Activated T-cell treated with anti-CD3 and anti-CD28 coated beads, Interleukin-2, amount 50 U/mL, for 4 hours (primary cell): ENCODE data around the gene ADGRD2. TPM values are rescaled to one million over a fixed set of nuclear protein-coding genes. Genes with fewer than 3 reads are reported as not detected.

Experiments
- ATAC-seq, 2 donors: fragments of 200-7000 bp; cut with Tn5 transposase; one replicate each; pipeline ENCODE4 v1.10.0; 2021
- DNase-seq: peaks from one replicate; pipeline ENCODE4 v3.0.0-alpha.2; 2020
- H3K27me3 Mint-ChIP-seq: one replicate; pipeline ENCODE4 v1.8.0; 2021; ENCODE audit warnings: low read depth, mixed read lengths
- H3K36me3 Mint-ChIP-seq: one replicate; pipeline ENCODE4 v1.8.0; 2022; ENCODE audit warnings: mixed read lengths; ENCODE audit not compliant: insufficient read depth
- H3K4me1 Mint-ChIP-seq: one replicate; pipeline ENCODE4 v1.8.0; 2021; ENCODE audit warnings: low read depth, mixed read lengths
- H3K4me3 Mint-ChIP-seq: one replicate; pipeline ENCODE4 v1.8.0; 2021; ENCODE audit warnings: mild to moderate bottlenecking, moderate library complexity, mixed read lengths
- H3K9me3 Mint-ChIP-seq: one replicate; pipeline ENCODE4 v1.8.0; 2021; ENCODE audit warnings: mixed read lengths
- total RNA-seq, 3 donors: library from RNA; stranded (reverse); gene quantifications; one replicate each; pipeline ENCODE4 v1.2.1, GENCODE V29; 2021

The ADGRD2 gene
- total RNA-seq, 3 donors from 2014 or later: not detected

- DNase-seq: no peak
- Mint-ChIP-seq H3K4me1 (no peaks in the 10 kb centered on the region), H3K4me3 (no peak overlapping the region), H3K27me3 (peaks cover 43% of the 10 kb centered on the region), H3K36me3 (no peaks in the 10 kb centered on the region), H3K9me3 (no peaks in the 10 kb centered on the region)
- ATAC-seq: no peak
Measured at GRCh38 chr9:124444166-124444565, 6.1 kb upstream of the ADGRD2 start.

- H3K4me3 Mint-ChIP-seq: no peak overlapping the region
- no peaks in the 10 kb centered on the region for H3K9me3 Mint-ChIP-seq
- DNase-seq (no peak), ATAC-seq (no peak)
- peaks cover 49% of the 10 kb centered on the region for H3K27me3 Mint-ChIP-seq
- no peaks in the 10 kb centered on the region for H3K36me3 Mint-ChIP-seq
- H3K4me1 Mint-ChIP-seq: peaks cover 1% of the 10 kb centered on the region
Measured at GRCh38 chr9:124447297-124447661, 3.0 kb upstream of the ADGRD2 start.

GRCh38 chr9:124448019-124448418 lies 2.2 kb upstream of the ADGRD2 start:
- Mint-ChIP-seq H3K9me3 (no peaks in the 10 kb centered on the region), H3K27me3 (peaks cover 53% of the 10 kb centered on the region), H3K36me3 (no peaks in the 10 kb centered on the region), H3K4me3 (no peak overlapping the region), H3K4me1 (peaks cover 1% of the 10 kb centered on the region)
- DNase-seq: no peak
- ATAC-seq: no peak

GRCh38 chr9:124449381-124450151 lies 685 bp upstream of the ADGRD2 start:
- ATAC-seq (no peak), DNase-seq (no peak)
- H3K4me3 Mint-ChIP-seq: no peak overlapping the region
- H3K36me3 Mint-ChIP-seq: no peaks in the 10 kb centered on the region
- H3K9me3 Mint-ChIP-seq: no peaks in the 10 kb centered on the region
- peaks cover 45% of the 10 kb centered on the region for H3K27me3 Mint-ChIP-seq
- H3K4me1 Mint-ChIP-seq: peaks cover 1% of the 10 kb centered on the region

GRCh38 chr9:124450931-124451661 lies 845 bp downstream of the ADGRD2 start:
- H3K27me3 Mint-ChIP-seq: peaks cover 41% of the 10 kb centered on the region
- no peak for DNase-seq
- no peak for ATAC-seq
- H3K36me3 Mint-ChIP-seq: no peaks in the 10 kb centered on the region
- H3K4me3 Mint-ChIP-seq: no peak overlapping the region
- no peaks in the 10 kb centered on the region for H3K9me3 Mint-ChIP-seq
- H3K4me1 Mint-ChIP-seq: peaks cover 1% of the 10 kb centered on the region

GRCh38 chr9:124452326-124452725 lies 2.1 kb downstream of the ADGRD2 start:
- ATAC-seq (no peak), DNase-seq (no peak)
- peaks cover 1% of the 10 kb centered on the region for H3K4me1 Mint-ChIP-seq

GRCh38 chr9:124452841-124453585 lies 2.8 kb downstream of the ADGRD2 start:
- H3K36me3 Mint-ChIP-seq: no peaks in the 10 kb centered on the region
- no peak for DNase-seq
- no peak overlapping the region for H3K4me3 Mint-ChIP-seq

More at GRCh38 chr9:124452326-124452725, 2.1 kb downstream of the ADGRD2 start:
- no peaks in the 10 kb centered on the region for H3K9me3 Mint-ChIP-seq
- H3K27me3 Mint-ChIP-seq: peaks cover 38% of the 10 kb centered on the region
- no peaks in the 10 kb centered on the region for H3K36me3 Mint-ChIP-seq
- no peak overlapping the region for H3K4me3 Mint-ChIP-seq

GRCh38 chr9:124453586-124454191 lies 3.4 kb downstream of the ADGRD2 start:
- no peaks in the 10 kb centered on the region for H3K36me3 Mint-ChIP-seq
- H3K4me1 Mint-ChIP-seq: peaks cover 1% of the 10 kb centered on the region
- H3K27me3 Mint-ChIP-seq: peaks cover 35% of the 10 kb centered on the region
- ATAC-seq (no peak), DNase-seq (no peak)
- H3K9me3 Mint-ChIP-seq: no peaks in the 10 kb centered on the region
- H3K4me3 Mint-ChIP-seq: no peak overlapping the region

More at GRCh38 chr9:124452841-124453585, 2.8 kb downstream of the ADGRD2 start:
- Mint-ChIP-seq H3K27me3 (peaks cover 41% of the 10 kb centered on the region), H3K9me3 (no peaks in the 10 kb centered on the region), H3K4me1 (peaks cover 1% of the 10 kb centered on the region)
- no peak for ATAC-seq

- Mint-ChIP-seq H3K27me3 (peaks cover 34% of the 10 kb centered on the region), H3K4me3 (no peak overlapping the region), H3K9me3 (no peaks in the 10 kb centered on the region), H3K36me3 (no peaks in the 10 kb centered on the region), H3K4me1 (peaks cover 1% of the 10 kb centered on the region)
- DNase-seq (no peak), ATAC-seq (no peak)
Measured at GRCh38 chr9:124454296-124454695, 4.0 kb downstream of the ADGRD2 start.

- Mint-ChIP-seq H3K36me3 (no peaks in the 10 kb centered on the region), H3K27me3 (peaks cover 28% of the 10 kb centered on the region), H3K4me3 (no peak overlapping the region), H3K9me3 (no peaks in the 10 kb centered on the region), H3K4me1 (peaks cover 1% of the 10 kb centered on the region)
- DNase-seq: no peak
- ATAC-seq: no peak
Measured at GRCh38 chr9:124454791-124455443, 4.7 kb downstream of the ADGRD2 start.

- peaks cover 20% of the 10 kb centered on the region for H3K27me3 Mint-ChIP-seq
- H3K9me3 Mint-ChIP-seq: peaks cover 5% of the 10 kb centered on the region
- ATAC-seq: no peak
- DNase-seq: no peak
- H3K36me3 Mint-ChIP-seq: no peaks in the 10 kb centered on the region
- H3K4me3 Mint-ChIP-seq: no peak overlapping the region
- H3K4me1 Mint-ChIP-seq: peaks cover 1% of the 10 kb centered on the region
Measured at GRCh38 chr9:124455820-124456219, 5.6 kb downstream of the ADGRD2 start.

- peaks cover 13% of the 10 kb centered on the region for H3K27me3 Mint-ChIP-seq
- H3K4me1 Mint-ChIP-seq: no peaks in the 10 kb centered on the region
- peaks cover 5% of the 10 kb centered on the region for H3K9me3 Mint-ChIP-seq
- no peak overlapping the region for H3K4me3 Mint-ChIP-seq
- DNase-seq: no peak
- no peaks in the 10 kb centered on the region for H3K36me3 Mint-ChIP-seq
- ATAC-seq: no peak
Measured at GRCh38 chr9:124456341-124457078, 6.3 kb downstream of the ADGRD2 start.

- H3K4me3 Mint-ChIP-seq: no peak overlapping the region
- ATAC-seq (no peak), DNase-seq (no peak)
- H3K36me3 Mint-ChIP-seq: no peaks in the 10 kb centered on the region
- peaks cover 5% of the 10 kb centered on the region for H3K9me3 Mint-ChIP-seq
- H3K27me3 Mint-ChIP-seq: peaks cover 8% of the 10 kb centered on the region
- no peaks in the 10 kb centered on the region for H3K4me1 Mint-ChIP-seq
Measured at GRCh38 chr9:124457079-124457886, 7.0 kb downstream of the ADGRD2 start.
